Measurements from ENCODE around the gene USP36. TPM values are rescaled to one million over a fixed set of nuclear protein-coding genes. Genes with fewer than 3 reads are reported as not detected.

Gene USP36
- total and polyA plus RNA-seq, 12 donors = 10.0 to 28.8 (median 24.8) TPM

DNA sequence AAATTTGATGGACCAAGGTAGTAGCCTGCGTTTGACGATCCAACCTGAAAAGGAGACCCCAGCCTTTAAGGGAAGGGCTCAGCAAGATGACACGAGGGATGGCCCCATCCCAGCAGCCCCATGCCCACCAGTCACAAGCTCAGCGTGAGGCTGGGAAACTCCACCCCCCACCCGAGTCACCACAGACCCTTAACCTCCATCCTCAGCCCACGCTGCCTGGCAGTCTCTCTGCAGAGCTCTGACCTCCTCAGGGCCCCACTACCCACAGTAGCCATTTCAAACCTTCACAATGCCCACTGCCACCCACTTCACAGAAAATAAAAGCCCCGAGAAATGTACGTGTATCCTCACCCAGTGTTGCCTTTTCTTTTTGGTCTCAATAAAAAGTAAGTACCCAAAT, 18.7 kb downstream of the USP36 start:
- no peak for DNase-seq
- no peak overlapping the region for H3K4me3 ChIP-seq
- H3K4me1 ChIP-seq = peaks cover 0 to 48% (median 7%) of the 10 kb centered on the region in 9 donors
- intact Hi-C loops (cut with DNase I) = no loop called here
- H3K27ac ChIP-seq = no peak overlapping the region
- no peaks in the 10 kb centered on the region for H3K27me3 ChIP-seq
- peaks cover 5 to 100% (median 82%) of the 10 kb centered on the region in 9 donors for H3K36me3 ChIP-seq
- no peak for ATAC-seq
- no peaks in the 10 kb centered on the region for H3K9me3 ChIP-seq
- TF ChIP-seq, protein P1, sequence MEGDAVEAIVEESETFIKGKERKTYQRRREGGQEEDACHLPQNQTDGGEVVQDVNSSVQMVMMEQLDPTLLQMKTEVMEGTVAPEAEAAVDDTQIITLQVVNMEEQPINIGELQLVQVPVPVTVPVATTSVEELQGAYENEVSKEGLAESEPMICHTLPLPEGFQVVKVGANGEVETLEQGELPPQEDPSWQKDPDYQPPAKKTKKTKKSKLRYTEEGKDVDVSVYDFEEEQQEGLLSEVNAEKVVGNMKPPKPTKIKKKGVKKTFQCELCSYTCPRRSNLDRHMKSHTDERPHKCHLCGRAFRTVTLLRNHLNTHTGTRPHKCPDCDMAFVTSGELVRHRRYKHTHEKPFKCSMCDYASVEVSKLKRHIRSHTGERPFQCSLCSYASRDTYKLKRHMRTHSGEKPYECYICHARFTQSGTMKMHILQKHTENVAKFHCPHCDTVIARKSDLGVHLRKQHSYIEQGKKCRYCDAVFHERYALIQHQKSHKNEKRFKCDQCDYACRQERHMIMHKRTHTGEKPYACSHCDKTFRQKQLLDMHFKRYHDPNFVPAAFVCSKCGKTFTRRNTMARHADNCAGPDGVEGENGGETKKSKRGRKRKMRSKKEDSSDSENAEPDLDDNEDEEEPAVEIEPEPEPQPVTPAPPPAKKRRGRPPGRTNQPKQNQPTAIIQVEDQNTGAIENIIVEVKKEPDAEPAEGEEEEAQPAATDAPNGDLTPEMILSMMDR (IDR thresholded peaks at IDR 0.05) = no peak
- 96 to 98% methylated on average over 8 of the region's 8 CpGs for WGBS, 2 donors

DNA sequence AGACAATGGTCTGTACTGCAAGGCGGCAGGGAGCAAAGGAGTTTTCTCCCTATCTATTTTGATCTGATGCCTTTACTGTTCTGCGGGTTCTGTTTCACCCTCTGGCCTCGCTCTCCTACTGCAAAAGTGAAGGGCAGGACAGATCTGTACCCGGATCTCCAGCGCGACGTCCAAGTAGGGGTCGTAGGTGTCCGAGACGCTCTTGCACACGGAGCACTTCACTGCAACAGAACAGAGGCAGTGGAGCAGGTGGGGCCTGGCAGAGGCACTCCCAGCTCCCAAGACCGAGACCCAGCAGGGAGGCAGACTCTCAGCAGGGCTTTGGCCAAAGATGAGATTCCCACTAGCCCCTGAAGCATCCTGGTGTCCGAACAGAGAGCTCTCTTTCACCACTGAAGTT, 19.8 kb downstream of the USP36 start:
- Histone ChIP-seq H3K27ac (peak overlapping the region in 1 of 10 donors; percentile 87), H3K4me1 (peaks cover 0 to 44% (median 7%) of the 10 kb centered on the region in 9 donors), H3K36me3 (peaks cover 5 to 100% (median 86%) of the 10 kb centered on the region in 9 donors), H3K4me3 (no peak overlapping the region), H3K27me3 (no peaks in the 10 kb centered on the region), H3K9me3 (no peaks in the 10 kb centered on the region)
- TF ChIP-seq, protein P1 (IDR thresholded peaks at IDR 0.05) = no peak
- DNase-seq (no peak), ATAC-seq (no peak)
- WGBS, 2 donors = 93% methylated on average over 13 of the region's 13 CpGs
- intact Hi-C loops (cut with DNase I) = no loop called here

DNA sequence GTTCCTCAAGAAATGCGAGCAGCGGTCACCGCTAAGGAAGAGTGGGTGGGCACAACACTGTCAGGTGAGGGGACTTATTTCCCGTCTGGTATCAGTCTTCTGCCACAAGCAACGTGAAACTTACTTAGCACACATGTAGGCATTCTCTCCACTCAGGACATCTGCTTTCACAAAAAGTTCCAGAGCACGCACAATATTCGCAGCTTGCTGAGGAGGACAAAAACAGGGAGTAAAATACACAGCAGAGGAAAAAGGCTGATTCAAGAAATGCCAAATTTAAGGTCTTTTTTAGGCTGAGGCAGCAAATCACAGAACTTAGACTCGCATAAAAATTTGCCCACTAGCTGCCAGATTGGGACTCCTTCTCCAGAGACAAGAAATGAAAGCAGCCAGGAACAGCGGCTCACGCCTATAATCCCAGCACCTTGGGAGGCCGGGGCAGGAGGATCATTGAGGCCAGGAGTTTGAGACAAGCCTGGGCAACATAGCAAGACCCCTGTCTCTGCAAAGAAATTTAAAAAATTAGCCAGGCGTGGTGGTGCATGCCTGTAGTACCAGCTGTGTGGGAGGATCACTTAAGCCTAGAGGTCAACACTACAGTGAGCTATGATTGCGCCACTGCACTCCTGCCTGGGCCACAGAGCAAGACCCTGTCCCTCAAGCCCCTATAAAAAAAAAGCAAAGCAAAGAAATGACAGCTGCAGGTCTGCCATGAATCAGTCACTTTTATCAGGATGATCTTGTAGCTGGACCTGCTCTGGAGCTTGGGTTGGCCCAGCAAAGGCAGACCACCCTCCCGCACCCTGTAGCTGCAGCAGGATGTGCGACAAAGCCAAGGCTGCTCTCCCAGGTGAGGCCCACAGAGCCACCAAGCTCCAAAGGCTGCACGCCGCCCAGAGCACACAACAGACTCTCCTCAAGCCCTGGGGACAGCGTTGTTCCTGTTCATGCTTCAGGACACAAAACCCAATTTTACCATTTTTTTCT, 20.5 kb downstream of the USP36 start:
- peak overlapping the region in 5 of 10 donors; percentile 46 to 87 (median 61) for H3K27ac ChIP-seq
- TF ChIP-seq, protein P1 (IDR thresholded peaks at IDR 0.05) = no peak
- ATAC-seq (peak in 3 of 8 donors; percentile 23 to 40 (median 31)), DNase-seq (no peak)
- peaks cover 5 to 100% (median 85%) of the 10 kb centered on the region in 9 donors for H3K36me3 ChIP-seq
- no peaks in the 10 kb centered on the region for H3K9me3 ChIP-seq
- H3K4me3 ChIP-seq = no peak overlapping the region
- H3K4me1 ChIP-seq = peaks cover 0 to 39% (median 7%) of the 10 kb centered on the region in 9 donors
- intact Hi-C loops (cut with DNase I) = no loop called here
- WGBS, 2 donors = 95 to 97% methylated on average over 18 of the region's 18 CpGs
- no peaks in the 10 kb centered on the region for H3K27me3 ChIP-seq

DNA sequence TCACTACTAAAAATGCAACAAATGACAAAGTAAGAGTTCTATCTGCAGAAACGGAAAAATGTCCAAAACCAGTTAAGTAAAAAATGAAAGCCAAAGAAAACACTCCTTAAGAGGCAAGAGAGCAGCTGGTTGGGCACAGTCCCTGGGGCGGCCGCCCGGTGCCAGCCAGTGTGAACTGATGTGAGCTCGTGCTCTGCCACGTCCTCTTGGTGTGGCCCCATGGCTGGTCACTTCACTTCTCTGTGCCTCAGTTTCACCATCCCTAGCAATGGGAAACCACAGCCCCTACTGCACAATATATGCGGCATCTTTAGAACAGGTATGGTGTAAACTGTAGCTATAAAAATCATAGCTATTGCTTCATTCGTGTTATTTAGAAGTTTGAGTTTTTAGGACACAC, 21.2 kb downstream of the USP36 start:
- Histone ChIP-seq H3K4me1 (peaks cover 0 to 39% (median 7%) of the 10 kb centered on the region in 9 donors), H3K27ac (peak overlapping the region in 7 of 10 donors; percentile 46 to 87 (median 56)), H3K9me3 (no peaks in the 10 kb centered on the region), H3K27me3 (no peaks in the 10 kb centered on the region), H3K36me3 (peaks cover 5 to 100% (median 85%) of the 10 kb centered on the region in 9 donors), H3K4me3 (no peak overlapping the region)
- intact Hi-C loops (cut with DNase I) = no loop called here
- DNase-seq (no peak), ATAC-seq (no peak)
- WGBS, 2 donors = 79 to 82% methylated on average over 8 of the region's 8 CpGs
- TF ChIP-seq, protein P1 (IDR thresholded peaks at IDR 0.05) = no peak

Measured in heart right ventricle (tissue), 16 donors.